ENCODE data around the gene NUAK1.

NUAK1 gene

GRCh38 chr12:106079148-106079738 lies 59.5 kb downstream of the NUAK1 start:
- no peaks in the 10 kb centered on the region for H3K9me2 ChIP-seq (replicated peaks; ENCODE audit: insufficient read depth, low read length)
- no peaks in the 10 kb centered on the region for H3K79me2 ChIP-seq (ENCODE audit: insufficient read depth, low read length)
- H3K27ac ChIP-seq (ENCODE audit: low read depth, low read length): no peak overlapping the region
- H4K20me1 ChIP-seq (ENCODE audit: low read depth, low read length): no peaks in the 10 kb centered on the region
- no peak for TF ChIP-seq CTCF (IDR thresholded peaks at IDR 0.05; ENCODE audit: insufficient read depth, low read length, poor library complexity, severe bottlenecking)
- H3K9ac ChIP-seq (ENCODE audit: low read length): no peak overlapping the region
- no peaks in the 10 kb centered on the region for H3K36me3 ChIP-seq (ENCODE audit: low read length)
- H3K4me2 ChIP-seq (ENCODE audit: low read depth, low read length, poor library complexity, severe bottlenecking): no peak overlapping the region
- no peaks in the 10 kb centered on the region for H3K9me3 ChIP-seq (ENCODE audit: insufficient read depth, low read length)
- no peak overlapping the region for H3K4me3 ChIP-seq (ENCODE audit: insufficient read depth, low read length, poor library complexity, severe bottlenecking)
- H3F3A ChIP-seq (ENCODE audit: insufficient read depth): no peaks in the 10 kb centered on the region
- H2AFZ ChIP-seq (ENCODE audit: low read depth, low read length, severe bottlenecking): no peak overlapping the region
- H3K27me3 ChIP-seq (ENCODE audit: low read length): no peaks in the 10 kb centered on the region

DNA sequence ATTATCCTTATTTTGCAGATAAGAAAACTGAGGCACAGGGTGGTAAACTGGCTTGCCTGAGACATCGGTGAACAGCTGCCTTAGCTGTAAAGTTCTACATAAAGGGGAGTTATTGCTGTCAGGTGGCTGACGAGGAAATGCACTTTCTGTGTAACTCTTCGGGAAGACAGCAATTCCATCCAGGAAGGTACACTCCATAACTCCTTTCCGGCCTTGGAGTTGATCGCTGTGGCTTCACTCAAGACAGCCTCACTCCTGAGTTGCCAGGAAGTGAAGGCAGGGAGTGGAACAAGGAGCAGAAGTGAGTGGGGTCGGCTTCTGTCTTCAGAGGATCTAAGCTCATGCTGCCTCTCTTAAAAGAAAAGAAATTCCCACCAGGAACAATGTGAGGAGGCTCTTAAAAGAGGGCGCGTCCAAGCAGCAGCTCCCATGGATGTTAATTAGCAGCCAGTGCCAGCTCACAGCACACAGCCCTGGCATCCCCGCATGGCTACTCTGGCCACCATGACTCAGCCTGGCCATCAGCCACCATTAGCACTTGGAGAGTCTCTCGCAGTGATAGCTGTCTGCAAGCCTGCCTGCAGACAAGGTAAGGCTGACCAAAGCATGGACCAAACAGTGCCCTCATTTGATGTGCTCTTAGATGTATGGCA lies 60.3 kb downstream of the NUAK1 start:
- no peaks in the 10 kb centered on the region for H3K9me3 ChIP-seq (ENCODE audit: insufficient read depth, low read length)
- H3F3A ChIP-seq (ENCODE audit: insufficient read depth): no peaks in the 10 kb centered on the region
- H3K9ac ChIP-seq (ENCODE audit: low read length): no peak overlapping the region
- no peaks in the 10 kb centered on the region for H3K27me3 ChIP-seq (ENCODE audit: low read length)
- no peaks in the 10 kb centered on the region for H3K79me2 ChIP-seq (ENCODE audit: insufficient read depth, low read length)
- no peak overlapping the region for H3K4me3 ChIP-seq (ENCODE audit: insufficient read depth, low read length, poor library complexity, severe bottlenecking)
- TF ChIP-seq EZH2phosphoT487 (conservative IDR thresholded peaks at IDR 0.05; ENCODE audit: low read length) (no peak), CTCF (IDR thresholded peaks at IDR 0.05; ENCODE audit: insufficient read depth, low read length, poor library complexity, severe bottlenecking) (no peak)
- H3K4me2 ChIP-seq (ENCODE audit: low read depth, low read length, poor library complexity, severe bottlenecking): no peak overlapping the region
- no peak overlapping the region for H3K27ac ChIP-seq (ENCODE audit: low read depth, low read length)
- no peaks in the 10 kb centered on the region for H4K20me1 ChIP-seq (ENCODE audit: low read depth, low read length)
- no peaks in the 10 kb centered on the region for H3K36me3 ChIP-seq (ENCODE audit: low read length)
- H2AFZ ChIP-seq (ENCODE audit: low read depth, low read length, severe bottlenecking): no peak overlapping the region
- no peaks in the 10 kb centered on the region for H3K9me2 ChIP-seq (replicated peaks; ENCODE audit: insufficient read depth, low read length)

DNA sequence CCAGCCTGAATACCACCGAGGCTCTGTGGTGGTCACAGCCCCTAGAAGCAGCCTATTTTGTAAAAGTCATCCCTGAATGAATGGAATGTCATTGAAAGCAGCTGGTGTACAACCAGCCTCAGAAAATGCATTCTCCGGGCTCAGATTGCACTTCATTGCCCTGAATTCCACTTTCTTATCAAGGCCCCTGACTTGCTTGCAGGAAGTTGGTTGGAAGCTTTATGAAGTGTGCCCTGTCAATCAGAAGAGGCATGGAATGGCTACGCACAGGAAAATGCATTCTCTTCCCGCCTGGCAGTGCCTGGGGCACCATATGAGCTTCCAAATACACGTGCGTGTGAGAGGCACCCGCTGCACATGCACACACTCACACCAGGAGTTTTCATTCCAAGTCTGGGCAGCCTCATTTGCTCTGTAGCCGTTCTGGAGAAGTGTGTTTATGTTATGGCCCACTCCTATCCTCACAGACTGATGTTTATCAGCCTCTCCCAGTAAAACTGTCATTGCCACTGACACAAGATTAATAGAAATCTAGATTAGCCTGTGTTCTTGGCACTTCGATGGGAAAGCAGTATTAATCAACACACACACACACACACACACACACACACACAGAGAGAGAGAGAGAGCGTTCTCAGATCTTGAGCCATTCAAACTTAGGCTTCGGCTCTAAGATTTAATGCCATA lies 63.9 kb downstream of the NUAK1 start:
- Histone ChIP-seq H3K36me3 (ENCODE audit: low read length) (no peaks in the 10 kb centered on the region), H2AFZ (ENCODE audit: low read depth, low read length, severe bottlenecking) (no peak overlapping the region), H3K27ac (ENCODE audit: low read depth, low read length) (no peak overlapping the region), H3K4me3 (ENCODE audit: insufficient read depth, low read length, poor library complexity, severe bottlenecking) (no peak overlapping the region), H3K79me2 (ENCODE audit: insufficient read depth, low read length) (no peaks in the 10 kb centered on the region), H3K27me3 (ENCODE audit: low read length) (no peaks in the 10 kb centered on the region), H3K9ac (ENCODE audit: low read length) (no peak overlapping the region), H3K9me3 (ENCODE audit: insufficient read depth, low read length) (no peaks in the 10 kb centered on the region), H4K20me1 (ENCODE audit: low read depth, low read length) (no peaks in the 10 kb centered on the region), H3K9me2 (replicated peaks; ENCODE audit: insufficient read depth, low read length) (no peaks in the 10 kb centered on the region), H3K4me2 (ENCODE audit: low read depth, low read length, poor library complexity, severe bottlenecking) (no peak overlapping the region), H3F3A (ENCODE audit: insufficient read depth) (no peaks in the 10 kb centered on the region)
- no peak for TF ChIP-seq CTCF (IDR thresholded peaks at IDR 0.05; ENCODE audit: insufficient read depth, low read length, poor library complexity, severe bottlenecking)
- TF ChIP-seq EZH2phosphoT487 (conservative IDR thresholded peaks at IDR 0.05; ENCODE audit: low read length): no peak

Measured in SU-DHL-6 (cell line).